K562 (cell line): ENCODE data around the gene LRRC71. TPM values are rescaled to one million over a fixed set of nuclear protein-coding genes. Genes with fewer than 3 reads are reported as not detected.

ENCODE experiments used
- CC2D1A ChIP-seq: fragments of 450-650 bp; IDR thresholded peaks from 2 replicates; pipeline ENCODE4 v1.6.1; 2017; ENCODE audit warnings: mild to moderate bottlenecking
- CXXC5 ChIP-seq: fragments of 250-450 bp; sonication (Bioruptor Pico); IDR thresholded peaks from 2 replicates; pipeline ENCODE4 v1.8.0; 2022; ENCODE audit warnings: inconsistent platforms, mild to moderate bottlenecking, moderate library complexity
- DMBX1 ChIP-seq: fragments of 250-450 bp; sonication (Bioruptor Pico); IDR thresholded peaks from 2 replicates; pipeline ENCODE4 v1.8.0; 2022; ENCODE audit warnings: inconsistent platforms, mild to moderate bottlenecking, moderate library complexity, borderline replicate concordance
- ETS1 ChIP-seq: conservative IDR thresholded peaks from 2 replicates; pipeline ENCODE4 v1.6.1; 2011; ENCODE audit warnings: low read depth, mild to moderate bottlenecking, low read length; ENCODE audit not compliant: control insufficient read depth
- HNRNPL ChIP-seq: fragments of 200-400 bp; formaldehyde crosslinking; IDR thresholded peaks from 2 replicates; pipeline ENCODE4 v1.6.1; 2017; ENCODE audit warnings: low read depth, mild to moderate bottlenecking, low read length
- HSF4 ChIP-seq: fragments of 250-450 bp; sonication (Bioruptor Pico); IDR thresholded peaks from 2 replicates; pipeline ENCODE4 v2.1.2; 2022; ENCODE audit warnings: mild to moderate bottlenecking, moderate library complexity, borderline replicate concordance
- NCOA2 ChIP-seq, 2 experiments: fragments of 450-650 bp; IDR thresholded peaks; 2 replicates each; pipeline ENCODE4 v1.6.1; 2018; ENCODE audit warnings: mild to moderate bottlenecking in 2 of 2, moderate library complexity in 1 of 2; ENCODE audit not compliant: partially characterized antibody in 2 of 2
- PHF21A ChIP-seq: fragments of 450-650 bp; IDR thresholded peaks from 2 replicates; pipeline ENCODE4 v1.6.1; 2017; ENCODE audit warnings: low read depth, borderline replicate concordance
- POLR2AphosphoS5 ChIP-seq: IDR thresholded peaks from 2 replicates; pipeline ENCODE4 v1.6.1; 2011; ENCODE audit warnings: mild to moderate bottlenecking, low read depth, low read length, moderate library complexity; ENCODE audit not compliant: control insufficient read depth, insufficient read depth
- SMARCE1 ChIP-seq: fragments of 450-650 bp; IDR thresholded peaks from 2 replicates; pipeline ENCODE4 v1.7.1; 2016; ENCODE audit warnings: mild to moderate bottlenecking
- TAF1 ChIP-seq: IDR thresholded peaks from 2 replicates; pipeline ENCODE4 v1.6.1; 2011; ENCODE audit warnings: mild to moderate bottlenecking, low read length, moderate library complexity; ENCODE audit not compliant: insufficient read depth, control insufficient read depth, severe bottlenecking; ENCODE audit errors: extremely low read depth
- TRIM24 ChIP-seq, 2 experiments: fragments of 450-650 bp; IDR thresholded peaks; 2 replicates each; pipeline ENCODE4 v1.6.1; 2016
- ZBTB11 ChIP-seq, 3 experiments: fragments of 200-800 bp in 1 of 3; fragments of 250-450 bp in 1 of 3; fragments of 450-650 bp in 1 of 3; sonication (Bioruptor Pico) in 1 of 3; sonication (Bioruptor generic) in 1 of 3; formaldehyde crosslinking in 1 of 3; IDR thresholded peaks; 2 replicates each; pipeline versions ENCODE4 v1.6.1 to v1.8.0; 2016 to 2022; ENCODE audit warnings: mild to moderate bottlenecking in 2 of 3, missing genetic modification characterization in 2 of 3, missing compliant biosample characterization in 1 of 3, moderate library complexity in 1 of 3
- ZNF324 ChIP-seq: fragments of 250-450 bp; sonication (Bioruptor Pico); IDR thresholded peaks from 2 replicates; pipeline ENCODE4 v1.4.0; 2020; ENCODE audit warnings: mild to moderate bottlenecking
- ZNF740 ChIP-seq, 3 experiments: fragments of 200-800 bp in 1 of 3; sonication (Bioruptor generic) in 1 of 3; sonication (generic) in 1 of 3; formaldehyde crosslinking in 1 of 3; IDR thresholded peaks; 2 replicates each; pipeline versions ENCODE4 v1.6.1 to v1.8.0; 2016 to 2022; ENCODE audit warnings: mild to moderate bottlenecking in 2 of 3, missing compliant biosample characterization in 2 of 3, missing genetic modification characterization in 2 of 3, missing genetic modification reagents in 1 of 3
- ZNF766 ChIP-seq: fragments of 200-800 bp; sonication (Bioruptor generic); conservative IDR thresholded peaks from 2 replicates; pipeline ENCODE4 v1.6.1; 2016; ENCODE audit warnings: missing genetic modification characterization, missing compliant biosample characterization
- polyA plus RNA-seq, 8 experiments: library from polyadenylated mRNA; depleted of rRNA in 4 of 8; stranded (reverse) in 5 of 8; unstranded in 3 of 8; fragments of >200 nt; fragmentation: Nextera tagmentation in 2 of 8; fragmentation: Illumina TruSeq in 1 of 8; extraction: Ambion mirVana in 2 of 8; extraction: Trizol in 1 of 8; gene quantifications; 2 replicates each; pipeline versions ENCODE4 v1.2.1 to v1.2.3, GENCODE V29; 2011 to 2014; ENCODE audit warnings: inconsistent platforms in 1 of 8, missing spikeins in 1 of 8
- total RNA-seq, 7 experiments: library from RNA; depleted of rRNA in 6 of 7; stranded (reverse); fragments of >200 nt in 6 of 7; fragmentation: Illumina TruSeq in 2 of 7; extraction: Trizol in 2 of 7; gene quantifications; 2 replicates each; pipeline versions ENCODE4 v1.2.1 to v1.2.3, GENCODE V29; 2011 to 2021; ENCODE audit warnings: low replicate concordance in 1 of 7
- TF ChIP-seq, protein P1 (sequence below), 2 experiments: IDR thresholded peaks; 2 replicates each; pipeline ENCODE4 v1.6.1; 2012; ENCODE audit warnings: improper control_type of control experiment in 2 of 2, low read depth in 2 of 2, low read length in 2 of 2, borderline replicate concordance in 1 of 2

The LRRC71 gene
- total and polyA plus RNA-seq, 9 of the 15 experiments (the other 6 are each of a cell fraction or from before 2014, with no cell fraction given): 0.06 to 1.2 (median 0.51) TPM; not detected in 1

DNA sequence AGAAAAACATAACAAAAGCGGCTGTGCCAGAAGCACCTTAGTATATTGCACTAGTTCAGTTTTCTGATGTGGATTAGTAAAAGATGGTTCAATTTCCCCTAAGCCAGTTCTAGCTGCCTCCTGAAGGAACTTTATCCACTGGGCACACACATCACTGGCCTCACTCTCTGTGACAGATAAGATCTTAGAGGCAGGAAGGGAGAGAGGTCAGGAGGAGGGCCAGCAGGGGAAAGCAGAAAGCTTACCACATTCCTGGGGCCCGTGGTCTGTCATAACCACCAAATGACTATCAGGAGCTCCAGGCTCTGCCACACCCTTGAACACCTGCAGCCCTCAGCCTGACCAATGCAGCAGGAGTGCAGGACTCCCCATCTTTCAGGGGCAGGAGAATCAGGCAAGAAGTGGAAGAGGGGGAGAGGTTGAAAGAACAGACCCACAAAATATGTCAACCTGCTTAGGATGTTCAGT lies 37.8 kb downstream of the LRRC71 start (continued):
- TF ChIP-seq ZBTB11 (CRISPR knock-in tag; IDR thresholded peaks at IDR 0.05) (peak in 1 of 3 experiments; percentile 72; a peak in 1 of 6 replicates), SMARCE1 (peak; percentile 93), CXXC5 (CRISPR knock-in tag) (peak; percentile 88), ETS1 (peak; percentile 72; the same call in 1 of the 2 replicates), ZNF740 (CRISPR knock-in tag; IDR thresholded peaks at IDR 0.05) (no peak), ZNF740 (tag; IDR thresholded peaks at IDR 0.05) (no peak), PHF21A (peak; percentile 34; the same call in 1 of the 2 replicates), ZNF766 (peak; percentile 88), CC2D1A (peak; percentile 85), DMBX1 (peak; percentile 96), NCOA2 (IDR thresholded peaks at IDR 0.05; ENCODE audit: partially characterized antibody in 2 of 2) (peak in 1 of 2 experiments; percentile 36), POLR2AphosphoS5 (peak; percentile 96), TRIM24 (IDR thresholded peaks at IDR 0.05) (peak; percentile 96 to 97), HSF4 (CRISPR knock-in tag) (0 out of 2 replicates have a peak, but pooled peaks have one; percentile 54), ZNF324 (CRISPR knock-in tag) (peak; percentile 79), TAF1 (peak; percentile 29), HNRNPL (no peak)
- TF ChIP-seq, protein P1, sequence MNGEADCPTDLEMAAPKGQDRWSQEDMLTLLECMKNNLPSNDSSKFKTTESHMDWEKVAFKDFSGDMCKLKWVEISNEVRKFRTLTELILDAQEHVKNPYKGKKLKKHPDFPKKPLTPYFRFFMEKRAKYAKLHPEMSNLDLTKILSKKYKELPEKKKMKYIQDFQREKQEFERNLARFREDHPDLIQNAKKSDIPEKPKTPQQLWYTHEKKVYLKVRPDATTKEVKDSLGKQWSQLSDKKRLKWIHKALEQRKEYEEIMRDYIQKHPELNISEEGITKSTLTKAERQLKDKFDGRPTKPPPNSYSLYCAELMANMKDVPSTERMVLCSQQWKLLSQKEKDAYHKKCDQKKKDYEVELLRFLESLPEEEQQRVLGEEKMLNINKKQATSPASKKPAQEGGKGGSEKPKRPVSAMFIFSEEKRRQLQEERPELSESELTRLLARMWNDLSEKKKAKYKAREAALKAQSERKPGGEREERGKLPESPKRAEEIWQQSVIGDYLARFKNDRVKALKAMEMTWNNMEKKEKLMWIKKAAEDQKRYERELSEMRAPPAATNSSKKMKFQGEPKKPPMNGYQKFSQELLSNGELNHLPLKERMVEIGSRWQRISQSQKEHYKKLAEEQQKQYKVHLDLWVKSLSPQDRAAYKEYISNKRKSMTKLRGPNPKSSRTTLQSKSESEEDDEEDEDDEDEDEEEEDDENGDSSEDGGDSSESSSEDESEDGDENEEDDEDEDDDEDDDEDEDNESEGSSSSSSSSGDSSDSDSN (IDR thresholded peaks at IDR 0.05; ENCODE audit: borderline replicate concordance in 1 of 2, low read depth in 2 of 2, low read length in 2 of 2): 0 out of 4 replicates have a peak, but pooled peaks of 1 of the 2 experiments have one; percentile 55
